Stimulated activated CD4-positive, alpha-beta T cell treated with anti-CD3 and anti-CD28 coated beads, Interleukin-12 subunit alpha, Interleukin-12 subunit beta, amount 100 ng/mL, for 24 hours (primary cell): ENCODE measurements around the gene ARG2.

Experiments used
- DNase-seq, 2 experiments: peaks; one replicate each; pipeline ENCODE4 v3.0.0-alpha.2; 2020; ENCODE audit warnings: low read depth in 2 of 2

ARG2 gene

DNA sequence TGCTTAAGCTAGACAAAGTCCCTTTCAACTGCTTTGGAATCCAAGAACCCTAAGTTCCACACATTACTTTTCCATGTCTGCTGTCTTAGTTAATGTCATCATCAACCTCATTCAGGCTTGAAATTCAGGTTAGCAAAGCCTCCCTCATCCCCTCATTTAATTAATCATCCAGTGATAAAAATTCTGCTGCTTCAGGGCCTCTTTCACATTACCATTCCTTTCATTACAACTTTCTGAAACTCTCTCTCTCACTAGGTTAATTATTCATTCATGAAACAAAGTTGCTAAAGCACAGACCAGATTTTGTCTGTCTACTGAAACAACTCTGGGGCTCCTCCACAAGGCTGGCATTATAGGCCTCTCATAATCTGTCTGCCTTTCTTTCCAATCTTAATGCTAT lies 64.1 kb downstream of the ARG2 start:
- no peak for DNase-seq

DNA sequence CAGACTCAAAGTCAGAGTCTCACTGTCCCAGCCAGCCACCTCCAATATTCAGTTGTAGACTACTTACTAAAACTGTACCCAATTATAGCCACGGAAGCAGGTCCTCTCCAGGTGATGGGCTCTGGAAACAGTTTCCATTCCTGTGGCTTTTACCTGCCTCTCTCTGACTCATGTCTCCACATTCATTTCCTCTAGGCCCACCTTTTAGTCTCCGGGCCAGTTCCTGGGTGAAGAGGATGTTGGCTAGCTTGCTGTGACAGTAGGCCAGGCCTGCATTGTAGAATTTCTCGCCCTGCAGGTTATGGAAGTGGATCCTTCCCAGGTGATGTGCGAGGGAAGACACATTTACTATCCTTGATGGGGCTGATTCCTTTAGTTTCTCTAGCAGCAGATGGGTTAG lies 70.3 kb downstream of the ARG2 start:
- DNase-seq: no peak

DNA sequence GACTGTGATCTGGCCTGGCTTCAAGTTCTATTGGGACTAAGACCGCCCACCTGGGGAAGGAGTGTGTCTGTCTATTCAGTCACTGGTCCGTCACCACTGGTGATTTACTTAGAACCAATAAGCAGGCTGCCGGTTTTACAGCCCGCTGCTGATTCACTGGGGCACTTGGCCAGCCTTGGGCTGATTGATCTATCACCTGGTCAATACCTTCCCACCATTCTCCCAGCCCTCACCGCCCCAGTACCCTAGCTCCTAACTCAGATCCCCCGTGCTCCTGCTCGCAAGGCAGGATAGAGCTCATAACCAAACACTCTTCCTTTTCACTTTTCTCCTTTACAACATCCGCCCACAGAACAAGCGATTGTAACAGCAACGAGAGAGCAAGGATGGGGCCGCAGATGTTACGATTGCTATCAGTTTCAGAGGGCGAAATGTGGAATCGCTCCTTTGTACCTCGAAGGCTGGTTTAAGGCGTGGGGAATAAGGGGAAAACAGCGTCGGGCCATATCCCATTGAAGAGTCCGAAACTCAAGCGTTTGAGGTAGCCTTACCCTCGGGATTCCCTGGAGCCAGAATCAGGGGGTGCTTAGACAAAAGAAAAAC lies 75.2 kb downstream of the ARG2 start:
- DNase-seq: peak; percentile 47 to 68

DNA sequence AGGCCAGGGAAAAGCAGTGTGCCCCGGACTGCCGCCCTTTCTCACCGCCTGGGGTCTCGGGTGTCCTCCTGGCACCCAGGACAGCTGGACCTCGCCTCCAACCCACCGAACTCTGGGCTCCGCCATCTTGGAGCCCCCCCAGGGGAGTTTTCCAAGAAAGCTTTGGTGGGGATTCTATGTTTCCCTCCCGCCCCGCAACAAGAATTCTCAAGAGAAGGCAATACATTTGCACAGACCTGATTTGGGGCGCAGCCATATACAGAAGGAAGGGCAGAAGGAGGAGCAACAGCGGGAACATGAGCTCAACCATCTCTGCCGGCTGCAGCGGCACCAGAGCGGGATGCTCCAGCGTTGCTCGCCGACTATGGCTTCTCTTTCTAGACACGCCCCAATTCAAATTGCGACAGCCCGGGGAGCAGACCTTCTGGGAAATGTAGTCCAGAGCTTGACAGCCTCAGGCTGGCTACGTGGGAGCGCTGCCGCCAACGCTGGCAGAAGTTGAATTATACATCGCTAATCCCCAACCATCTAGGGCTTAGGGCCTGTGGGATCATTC lies 75.8 kb downstream of the ARG2 start, which contains the start of gene RDH11:
TSS of gene RDH11 (minus strand) at position 371 of the 556 bp plus-strand sequence. CDS start at position 310, 61 bp downstream.
- peak; percentile 62 to 77 for DNase-seq

DNA sequence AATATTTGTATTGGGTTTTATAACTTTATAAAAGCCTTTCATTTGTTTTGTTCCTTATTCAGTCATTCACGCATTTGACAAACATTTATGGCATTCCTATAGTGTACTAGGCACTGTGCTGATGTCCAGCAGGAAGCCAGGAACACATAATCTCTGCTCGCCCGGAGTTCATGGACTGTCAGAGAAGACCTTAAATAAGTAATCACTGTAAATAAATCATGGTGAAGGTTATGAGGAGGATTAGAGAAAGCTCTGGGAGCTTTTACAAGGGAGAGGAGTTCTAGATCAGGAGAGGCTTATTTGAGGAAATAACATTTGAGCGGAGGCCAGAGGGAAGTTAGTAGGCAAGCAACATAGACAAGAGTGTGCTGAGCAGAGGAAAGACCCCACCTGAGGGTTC lies 77.3 kb downstream of the ARG2 start:
- no peak for DNase-seq

DNA sequence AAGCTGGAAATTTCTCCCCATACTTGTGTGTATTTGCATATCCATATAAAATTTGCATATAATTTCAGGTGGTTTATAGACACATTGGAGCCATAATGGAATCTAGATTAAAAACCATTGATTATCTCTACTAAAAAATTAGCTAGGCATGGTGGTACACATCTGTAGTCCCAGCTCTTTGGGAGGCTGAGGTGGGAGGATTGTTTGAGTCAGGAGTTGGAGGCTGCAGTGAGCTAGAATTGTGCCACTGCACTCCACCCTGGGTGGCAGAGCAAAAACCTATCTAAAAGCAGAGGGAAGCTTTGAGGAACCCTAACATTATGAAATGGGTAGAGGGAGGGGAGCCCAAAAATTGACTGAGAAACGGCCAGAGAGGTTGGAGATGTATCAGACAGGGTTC lies 78.5 kb downstream of the ARG2 start:
- no peak for DNase-seq
